ENCODE data around the gene ADGRA1.

- TF ChIP-seq MAX (IDR thresholded peaks at IDR 0.05; ENCODE audit: insufficient read depth, insufficient read length) (no peak), CTCF (IDR thresholded peaks at IDR 0.05; ENCODE audit: extremely low read depth in 1 of 2, insufficient read depth in 1 of 2, low read depth in 1 of 2, low read length in 2 of 2) (no peak), POLR2A (IDR thresholded peaks at IDR 0.05; ENCODE audit: low read depth, low read length) (no peak), POLR2AphosphoS5 (IDR thresholded peaks at IDR 0.05; ENCODE audit: insufficient read depth, low read depth, low read length) (no peak), MYC (IDR thresholded peaks at IDR 0.05; ENCODE audit: low read depth, low read length) (no peak), JUN (IDR thresholded peaks at IDR 0.05; ENCODE audit: borderline replicate concordance, insufficient read depth, insufficient read length, low read depth) (no peak), EZH2 (IDR thresholded peaks at IDR 0.05; ENCODE audit: borderline replicate concordance, low read depth, low read length, severe bottlenecking) (no peak), FOS (IDR thresholded peaks at IDR 0.05; ENCODE audit: borderline replicate concordance, insufficient read depth, low read length) (no peak), GATA2 (IDR thresholded peaks at IDR 0.05; ENCODE audit: insufficient read depth, insufficient read length, low read depth, low read length) (no peak)
Observed at GRCh38 chr10:133143546-133143945, 55.8 kb downstream of the ADGRA1 start.
